ENCODE measurements around the gene XPOT. TPM values are rescaled to one million over a fixed set of nuclear protein-coding genes. Genes with fewer than 3 reads are reported as not detected.
"Not testable (repeated sequence)": the region's sequence is repeated elsewhere in the genome, so short reads cannot be mapped to it uniquely, and the experiment has no call there.

Gene XPOT
- 46.7 and 50.8 TPM in 2 replicates for polyA plus RNA-seq
- polyA minus RNA-seq = 48.7 and 54.8 TPM in 2 replicates

GRCh38 chr12:64403707-64404469 lies at the start of gene XPOT:
Gene XPOT, plus strand, starts transcription at chr12:64404392. Its CDS starts 5,644 bp downstream, at chr12:64410036.
- H3K9me3 ChIP-seq (ENCODE audit: low read length) = no peaks in the 10 kb centered on the region
- TF ChIP-seq TAF1 (IDR thresholded peaks at IDR 0.05; ENCODE audit: low read depth) (peak; percentile 68), RAD21 (conservative IDR thresholded peaks at IDR 0.05) (no peak), EZH2 (IDR thresholded peaks at IDR 0.05; ENCODE audit: borderline replicate concordance, insufficient read depth, low read length, poor library complexity, severe bottlenecking) (no peak), SMC3 (conservative IDR thresholded peaks at IDR 0.05; ENCODE audit: poor library complexity) (no peak), POLR2AphosphoS5 (IDR thresholded peaks at IDR 0.05) (peak; percentile 56), REST (IDR thresholded peaks at IDR 0.05; ENCODE audit: borderline replicate concordance) (peak; percentile 25), EP300 (conservative IDR thresholded peaks at IDR 0.05; ENCODE audit: poor library complexity, severe bottlenecking) (peak; percentile 64), MXI1 (conservative IDR thresholded peaks at IDR 0.05; ENCODE audit: poor library complexity, severe bottlenecking) (peak; percentile 91), CTCF (IDR thresholded peaks at IDR 0.05; ENCODE audit: poor library complexity, severe bottlenecking) (peak; percentile 44)
- no peaks in the 10 kb centered on the region for H4K20me1 ChIP-seq (ENCODE audit: insufficient read depth)
- peak within 1 kb of the TSS; percentile 86 for H3K27ac ChIP-seq (ENCODE audit: low read length)
- no peaks in the 10 kb centered on the region for H3F3A ChIP-seq (ENCODE audit: insufficient read depth, low read length, poor library complexity, severe bottlenecking)
- peaks cover 7% of the 10 kb centered on the region for H3K79me2 ChIP-seq (replicated peaks; ENCODE audit: insufficient read depth, low read length)
- peak within 1 kb of the TSS; percentile 83 for H3K9ac ChIP-seq (ENCODE audit: low read length)
- H3K9me2 ChIP-seq (ENCODE audit: insufficient read depth, low read length) = no peaks in the 10 kb centered on the region
- H3K36me3 ChIP-seq (ENCODE audit: insufficient read depth, low read length) = no peaks in the 10 kb centered on the region
- H3K4me3 ChIP-seq (ENCODE audit: low read length) = peak within 1 kb of the TSS; percentile 75
- H3K27me3 ChIP-seq (ENCODE audit: insufficient read depth, low read depth, low read length) = no peaks in the 10 kb centered on the region
- H2AFZ ChIP-seq (ENCODE audit: low read depth, low read length) = peak within 1 kb of the TSS; percentile 76
- peak within 1 kb of the TSS; percentile 63 for H3K4me2 ChIP-seq (ENCODE audit: low read length)

- H3K9me3 ChIP-seq (ENCODE audit: low read length); H3K27me3 ChIP-seq (ENCODE audit: insufficient read depth, low read depth, low read length); H3K9ac ChIP-seq (ENCODE audit: low read length); H3F3A ChIP-seq (ENCODE audit: insufficient read depth, low read length, poor library complexity, severe bottlenecking); H3K9me2 ChIP-seq (ENCODE audit: insufficient read depth, low read length); H3K27ac ChIP-seq (ENCODE audit: low read length); H3K4me3 ChIP-seq (ENCODE audit: low read length); H3K4me2 ChIP-seq (ENCODE audit: low read length); H3K36me3 ChIP-seq (ENCODE audit: insufficient read depth, low read length); H4K20me1 ChIP-seq (ENCODE audit: insufficient read depth); H2AFZ ChIP-seq (ENCODE audit: low read depth, low read length); H3K79me2 ChIP-seq (replicated peaks; ENCODE audit: insufficient read depth, low read length): not testable (repeated sequence)
Observed at GRCh38 chr12:64356209-64356608, 48.0 kb upstream of the XPOT start.

- not testable (repeated sequence) for H3K9me3 ChIP-seq (ENCODE audit: low read length); H3K4me3 ChIP-seq (ENCODE audit: low read length); H3K27me3 ChIP-seq (ENCODE audit: insufficient read depth, low read depth, low read length); H3K27ac ChIP-seq (ENCODE audit: low read length); H3F3A ChIP-seq (ENCODE audit: insufficient read depth, low read length, poor library complexity, severe bottlenecking); H3K9me2 ChIP-seq (ENCODE audit: insufficient read depth, low read length); H2AFZ ChIP-seq (ENCODE audit: low read depth, low read length); H3K79me2 ChIP-seq (replicated peaks; ENCODE audit: insufficient read depth, low read length); H4K20me1 ChIP-seq (ENCODE audit: insufficient read depth); H3K36me3 ChIP-seq (ENCODE audit: insufficient read depth, low read length); H3K4me2 ChIP-seq (ENCODE audit: low read length); H3K9ac ChIP-seq (ENCODE audit: low read length)
Observed at GRCh38 chr12:64361173-64361572, 43.0 kb upstream of the XPOT start.

Measured in neural cell (in vitro differentiated cells).